Calu3 (cell line): ENCODE results near the gene PSD. TPM values are rescaled to one million over a fixed set of nuclear protein-coding genes. Genes with fewer than 3 reads are reported as not detected.

Source experiments
- BruUV-seq: library from RNA; stranded (reverse); fragments of 400-500 nt; replicated peaks from 2 replicates; lab custom pipeline; 2021; lab: Mats Ljungman, UMichigan
- CTCF ChIA-PET: fragments of 300-600 bp; sonication (Branson Sonifier 250); formaldehyde crosslinking; loops from one replicate; lab custom pipeline; 2022; ENCODE audit warnings: antibody characterized with exemption; lab: Charles Lee
- DNase-seq: peaks from one replicate; pipeline ENCODE4 v3.0.0; 2022
- H3K27ac Mint-ChIP-seq: one replicate; pipeline ENCODE4 v1.8.0; 2022; ENCODE audit warnings: mixed read lengths; ENCODE audit not compliant: unreplicated experiment
- H3K27me3 Mint-ChIP-seq: one replicate; pipeline ENCODE4 v1.8.0; 2022; ENCODE audit warnings: mixed read lengths; ENCODE audit not compliant: unreplicated experiment
- H3K36me3 Mint-ChIP-seq: one replicate; pipeline ENCODE4 v1.8.0; 2022; ENCODE audit warnings: mild to moderate bottlenecking, moderate library complexity, mixed read lengths; ENCODE audit not compliant: insufficient read depth, unreplicated experiment
- H3K4me1 Mint-ChIP-seq: one replicate; pipeline ENCODE4 v1.8.0; 2022; ENCODE audit warnings: mild to moderate bottlenecking, low read depth, mixed read lengths; ENCODE audit not compliant: unreplicated experiment
- H3K4me3 Mint-ChIP-seq: one replicate; pipeline ENCODE4 v1.8.0; 2022; ENCODE audit warnings: mild to moderate bottlenecking, low read depth, moderate library complexity, mixed read lengths; ENCODE audit not compliant: unreplicated experiment
- H3K9me3 Mint-ChIP-seq: one replicate; pipeline ENCODE4 v1.8.0; 2022; ENCODE audit warnings: low read depth, mixed read lengths; ENCODE audit not compliant: unreplicated experiment
- CTCF ChIP-seq: fragments of 200-600 bp; IDR thresholded peaks from one replicate; pipeline ENCODE4 v1.8.0; 2022; ENCODE audit warnings: antibody characterized with exemption; ENCODE audit not compliant: unreplicated experiment
- intact Hi-C: fragments of 100-400 bp; cut with micrococcal nuclease; formaldehyde crosslinking; loops from one replicate; pipeline ENCODE4 v1.10.0; 2022; ENCODE audit not compliant: unreplicated experiment
- total RNA-seq: library from RNA; stranded (reverse); gene quantifications from 2 replicates; pipeline ENCODE4 v1.2.3, GENCODE V29; 2022

PSD gene
- total RNA-seq, 1 experiment from 2014 or later, result 0.35 TPM

DNA sequence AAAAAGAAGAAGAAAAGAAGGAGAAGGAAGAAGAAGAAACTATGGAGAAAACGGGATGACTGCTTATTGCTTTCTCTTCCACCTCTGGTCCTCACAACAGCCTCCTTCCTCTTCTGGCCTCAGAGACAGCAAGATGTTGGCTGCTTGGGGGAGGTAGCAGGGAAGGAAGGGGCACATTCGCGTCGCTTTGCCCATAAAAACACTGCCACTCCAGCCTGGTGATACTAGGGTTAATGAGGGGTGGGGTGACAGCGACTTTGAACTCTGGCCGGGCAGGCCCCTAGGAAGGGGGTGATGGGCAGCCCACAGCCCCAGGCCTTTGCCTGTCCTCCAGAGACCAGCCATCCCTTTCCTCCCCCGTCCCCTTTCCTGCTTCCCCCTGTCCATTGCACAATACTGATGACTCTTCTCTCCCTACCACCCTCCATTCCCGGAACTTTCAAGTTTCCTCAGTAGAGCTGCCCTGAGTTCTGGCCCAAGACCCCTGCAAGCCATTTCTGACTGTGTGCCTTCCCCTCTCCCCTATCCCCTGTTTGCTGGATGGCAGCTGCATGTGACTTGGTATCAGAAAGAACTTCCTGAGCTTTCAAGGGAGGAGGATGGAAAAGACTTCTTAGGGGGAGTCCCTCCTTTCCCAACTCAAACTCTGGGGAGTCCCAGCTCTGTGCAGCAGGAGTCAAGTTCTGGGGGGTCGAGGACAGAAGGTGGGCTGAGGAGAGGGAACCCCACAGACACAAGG is 16.0 kb upstream of the PSD start:
- Mint-ChIP-seq H3K36me3 (peaks cover 21% of the 10 kb centered on the region), H3K4me1 (peaks cover 24% of the 10 kb centered on the region), H3K27me3 (peaks cover 27% of the 10 kb centered on the region), H3K4me3 (no peak overlapping the region), H3K27ac (no peak overlapping the region), H3K9me3 (no peaks in the 10 kb centered on the region)
- CTCF ChIA-PET, result interaction anchor here (0.9 kb wide), 2 partner anchors 14 to 39 kb away, joined by 4 read pairs; partner anchors contain the start of genes FBXL15 and NFKB2
- TF ChIP-seq CTCF, result no peak
- no peak for DNase-seq
- no TSS peak for BruUV-seq
- intact Hi-C loops, result no loop called here

DNA sequence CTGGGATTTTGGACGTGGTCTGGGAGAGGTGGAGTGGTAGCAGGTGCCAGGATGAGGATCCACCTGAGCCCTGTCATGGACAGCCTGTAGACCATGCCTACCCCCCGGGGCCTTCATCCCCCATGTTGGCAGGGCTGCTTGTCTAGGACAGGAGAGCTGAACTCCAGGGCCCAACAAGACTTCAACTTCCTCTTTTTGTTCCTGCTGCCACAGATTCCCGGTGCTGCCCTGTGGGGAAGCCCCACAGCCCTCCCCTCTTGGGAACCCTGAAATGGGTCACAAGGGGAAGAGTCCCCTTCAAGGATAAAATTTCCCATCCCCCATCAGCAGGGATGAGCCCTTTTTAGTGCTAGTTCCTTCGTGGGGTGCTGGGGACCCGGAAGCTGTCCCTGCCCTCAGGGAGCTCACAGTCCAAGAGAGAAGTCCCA is 15.0 kb upstream of the PSD start:
- BruUV-seq, result no TSS peak

GRCh38 chr10:102432162-102432950 is 13.8 kb upstream of the PSD start, which contains the start of gene CUEDC2:
TSS of gene CUEDC2 (minus strand) at chr10:102432574. CDS start at chr10:102425188, 7,386 bp downstream.
- Mint-ChIP-seq H3K27me3 (peaks cover 27% of the 10 kb centered on the region), H3K36me3 (peaks cover 21% of the 10 kb centered on the region), H3K9me3 (no peaks in the 10 kb centered on the region), H3K4me3 (peak within 1 kb of the TSS; percentile 81), H3K4me1 (peaks cover 28% of the 10 kb centered on the region), H3K27ac (peak within 1 kb of the TSS; percentile 79)
- intact Hi-C loops, result no loop called here
- TSS peak; percentile 32 for BruUV-seq
- CTCF ChIA-PET, result interaction anchor here (0.5 to 1.9 kb wide), 7 partner anchors 12 to 443 kb away, joined by 3 to 8 read pairs (median 4); partner anchors contain the start of genes C10orf95 and FBXL15
- TF ChIP-seq CTCF, result no peak
- DNase-seq, result peak; percentile 92

More for the DNA sequence above, 15.0 kb upstream of the PSD start:
- Mint-ChIP-seq H3K4me3 (peak overlapping the region; percentile 81), H3K9me3 (no peaks in the 10 kb centered on the region), H3K27me3 (peaks cover 27% of the 10 kb centered on the region), H3K27ac (no peak overlapping the region), H3K4me1 (peaks cover 24% of the 10 kb centered on the region), H3K36me3 (peaks cover 21% of the 10 kb centered on the region)
- CTCF ChIA-PET, result no interaction called here
- intact Hi-C loops, result no loop called here
- TF ChIP-seq CTCF, result no peak
- DNase-seq, result no peak

DNA sequence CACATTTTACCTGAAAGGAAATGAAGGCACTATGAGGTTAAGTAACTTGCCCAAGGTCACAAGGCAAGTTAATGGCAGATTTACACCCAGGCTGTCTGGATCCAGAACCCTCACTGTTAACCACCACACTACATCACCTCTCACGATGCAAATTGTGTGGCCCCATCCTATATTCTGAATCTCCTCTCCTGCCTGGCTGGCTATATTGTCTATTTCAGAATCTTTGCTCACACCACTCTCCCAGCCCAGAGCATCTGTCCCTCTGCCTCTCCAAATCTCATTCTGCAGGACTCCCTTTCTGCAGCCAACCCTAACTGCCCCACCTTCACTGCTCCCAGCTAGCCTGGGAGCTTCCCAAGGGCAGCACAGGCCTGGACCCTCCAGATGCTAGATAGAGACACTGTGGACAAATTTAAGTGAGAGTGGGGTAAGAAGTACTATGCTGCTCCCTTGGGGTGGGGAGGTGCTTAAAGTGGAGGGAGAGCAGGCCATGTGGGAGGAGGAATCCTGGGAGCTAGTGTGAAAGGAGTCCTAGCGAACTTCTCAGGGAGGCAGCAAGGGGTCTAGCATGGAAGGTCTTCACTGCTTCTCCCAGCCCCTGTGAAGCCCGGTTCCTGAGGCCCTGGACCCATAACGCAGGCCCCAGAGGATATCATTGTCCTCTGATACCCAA is 13.0 kb upstream of the PSD start:
- no TSS peak for BruUV-seq
- Mint-ChIP-seq H3K9me3 (no peaks in the 10 kb centered on the region), H3K4me1 (peaks cover 35% of the 10 kb centered on the region), H3K27me3 (peaks cover 20% of the 10 kb centered on the region), H3K36me3 (peaks cover 21% of the 10 kb centered on the region), H3K27ac (peak overlapping the region; percentile 79), H3K4me3 (peak overlapping the region; percentile 81)
- intact Hi-C loops, result no loop called here
- CTCF ChIA-PET, result interaction anchor here (0.6 to 1.9 kb wide), 2 partner anchors 201 to 444 kb away, joined by 4 to 8 read pairs; no protein-coding TSS in a partner anchor
- TF ChIP-seq CTCF, result no peak
- no peak for DNase-seq
